ENCODE results near the gene ISOC2.
A peak's percentile ranks its signal among the peaks of the same experiment; 100 is the strongest.
"Not testable (repeated sequence)": the region's sequence is repeated elsewhere in the genome, so short reads cannot be mapped to it uniquely, and the experiment has no call there.

ISOC2 gene
- 7.6 to 10.3 reads per million in 2 donors for total RNA-seq

GRCh38 chr19:55461259-55461973, at the start of gene ISOC2:
Gene ISOC2 (minus strand): TSS chr19:55461642. CDS start chr19:55456486, 5,156 bp downstream.
- DNase-seq: peak; percentile 99

GRCh38 chr19:55508120-55508519, 46.7 kb upstream of the ISOC2 start:
- no peak for DNase-seq

GRCh38 chr19:55504981-55505380, 43.5 kb upstream of the ISOC2 start:
- no peak for DNase-seq

GRCh38 chr19:55504252-55504603, 42.8 kb upstream of the ISOC2 start:
- DNase-seq: no peak

- DNase-seq: peak; percentile 83
These were observed 42.2 kb upstream of the ISOC2 start for GRCh38 chr19:55503502-55504251.

GRCh38 chr19:55503157-55503501, 41.7 kb upstream of the ISOC2 start:
- no peak for DNase-seq

- no peak for DNase-seq
These were observed 40.9 kb upstream of the ISOC2 start for GRCh38 chr19:55502197-55502952.

GRCh38 chr19:55500368-55500952, 39.0 kb upstream of the ISOC2 start:
- no peak for DNase-seq

GRCh38 chr19:55498246-55498840, 36.9 kb upstream of the ISOC2 start:
- DNase-seq: no peak

GRCh38 chr19:55497763-55498162, 36.3 kb upstream of the ISOC2 start:
- no peak for DNase-seq

- DNase-seq: not testable (repeated sequence)
These were observed 35.4 kb upstream of the ISOC2 start for GRCh38 chr19:55496820-55497219.

GRCh38 chr19:55495646-55496349, 34.4 kb upstream of the ISOC2 start:
- DNase-seq: no peak

- DNase-seq: no peak
These were observed 32.8 kb upstream of the ISOC2 start for GRCh38 chr19:55494172-55494761.

- DNase-seq: no peak
These were observed 32.3 kb upstream of the ISOC2 start for GRCh38 chr19:55493645-55494171.

- no peak for DNase-seq
These were observed 31.7 kb upstream of the ISOC2 start for GRCh38 chr19:55493052-55493644.

GRCh38 chr19:55492362-55492944, 31.0 kb upstream of the ISOC2 start:
- DNase-seq: no peak

- no peak for DNase-seq
These were observed 30.3 kb upstream of the ISOC2 start for GRCh38 chr19:55491546-55492360.

- DNase-seq: no peak
These were observed 29.3 kb upstream of the ISOC2 start for GRCh38 chr19:55490478-55491432.

All from activated gamma-delta T cell (primary cell).